GM12878 (cell line): Measurements from ENCODE around the gene ICAM4. TPM values are rescaled to one million over a fixed set of nuclear protein-coding genes. Genes with fewer than 3 reads are reported as not detected.

Experiments
- ATAC-seq: fragments of 200-7000 bp; cut with Tn5 transposase; 3 replicates; pipeline ENCODE4 v1.9.1; 2020; ENCODE audit warnings: mild to moderate bottlenecking, moderate library complexity
- BruUV-seq: library from RNA; stranded (reverse); fragments of 400-500 nt; replicated peaks from 2 replicates; lab custom pipeline; 2021; lab: Mats Ljungman, UMichigan
- CTCF ChIA-PET: fragments of 300-600 bp; sonication (Branson Sonifier 250); formaldehyde crosslinking; extraction: SDS; loops from one replicate; lab custom pipeline; 2021; ENCODE audit warnings: inconsistent platforms; lab: Yijun Ruan, JAX
- POLR2A ChIA-PET: fragments of 350-600 bp; formaldehyde crosslinking; extraction: SDS; loops from one replicate; lab custom pipeline; 2021; ENCODE audit warnings: inconsistent platforms; lab: Charles Lee
- RAD21 ChIA-PET: fragments of 300-600 bp; sonication (Branson Sonifier 250); formaldehyde crosslinking; loops from one replicate; lab custom pipeline; 2023; ENCODE audit warnings: antibody characterized with exemption; ENCODE audit not compliant: unreplicated experiment; lab: Charles Lee
- SMC1A ChIA-PET: fragments of 300-600 bp; sonication (Branson Sonifier 250); formaldehyde crosslinking; loops from one replicate; lab custom pipeline; 2023; ENCODE audit not compliant: unreplicated experiment, uncharacterized antibody; lab: Charles Lee
- DNase-seq: peaks from one replicate; pipeline ENCODE4 v3.0.0-alpha.2; 2011; ENCODE audit warnings: low read depth, low spot score
- FAIRE-seq: peaks from 3 replicates; lab custom pipeline; 2011; peaks lifted over from hg19 to GRCh38; lab: Jason Lieb, UNC
- H2AFZ ChIP-seq: 2 replicates; pipeline ENCODE4 v1.6.0; 2011; ENCODE audit warnings: low read depth, low read length, control low read depth; ENCODE audit not compliant: control insufficient read depth
- H3K27ac ChIP-seq: 2 replicates; pipeline ENCODE4 v1.5.1; 2011; ENCODE audit warnings: control low read depth; ENCODE audit not compliant: control insufficient read depth, insufficient read depth
- H3K27me3 ChIP-seq, 2 experiments: replicated peaks in 1 of 2; 2 replicates each; pipeline versions ENCODE4 v1.6.0 to v1.6.1; 2011; ENCODE audit warnings: low read length in 1 of 2; ENCODE audit not compliant: control insufficient read depth in 2 of 2, insufficient read depth in 2 of 2
- H3K36me3 ChIP-seq, 2 experiments: 2 replicates each; pipeline ENCODE4 v1.5.1; 2011; ENCODE audit warnings: low read length in 1 of 2; ENCODE audit not compliant: control insufficient read depth in 2 of 2, insufficient read depth in 2 of 2
- H3K4me1 ChIP-seq: 2 replicates; pipeline ENCODE4 v1.6.1; 2011; ENCODE audit warnings: mild to moderate bottlenecking, low read length, moderate library complexity, mixed read lengths; ENCODE audit not compliant: control insufficient read depth, insufficient read depth
- H3K4me2 ChIP-seq: 2 replicates; pipeline ENCODE4 v1.6.0; 2011; ENCODE audit warnings: control low read depth; ENCODE audit not compliant: control insufficient read depth, insufficient read depth
- H3K4me3 ChIP-seq: fragments of 200-600 bp; sonication (generic); 2 replicates; pipeline ENCODE4 v1.5.1; 2016
- H3K79me2 ChIP-seq: 2 replicates; pipeline ENCODE4 v1.6.0; 2011; ENCODE audit warnings: low read length; ENCODE audit not compliant: control insufficient read depth, insufficient read depth
- H3K9ac ChIP-seq: 2 replicates; pipeline ENCODE4 v1.8.0; 2011; ENCODE audit warnings: low read length, control low read depth, mixed read lengths; ENCODE audit not compliant: control insufficient read depth, insufficient read depth
- H3K9me3 ChIP-seq: replicated peaks from 3 replicates; pipeline ENCODE4 v1.5.1; 2011; ENCODE audit warnings: mild to moderate bottlenecking, low read length; ENCODE audit not compliant: control insufficient read depth, insufficient read depth
- H4K20me1 ChIP-seq: 2 replicates; pipeline ENCODE4 v1.6.0; 2011; ENCODE audit not compliant: control insufficient read depth, insufficient read depth
- EZH2 ChIP-seq: IDR thresholded peaks from 2 replicates; pipeline ENCODE4 v1.6.1; 2012; ENCODE audit warnings: low read depth, mild to moderate bottlenecking, control low read depth, inconsistent platforms, low read length, borderline replicate concordance; ENCODE audit not compliant: control insufficient read depth
- IKZF2 ChIP-seq, 2 experiments: fragments of 450-650 bp; IDR thresholded peaks; 2 replicates each; pipeline ENCODE4 v1.6.1; 2017; ENCODE audit warnings: mild to moderate bottlenecking in 2 of 2, moderate library complexity in 2 of 2
- MYC ChIP-seq: IDR thresholded peaks from 2 replicates; pipeline ENCODE4 v1.6.1; 2011; ENCODE audit warnings: mild to moderate bottlenecking, low read length, moderate library complexity, inconsistent platforms; ENCODE audit not compliant: insufficient read depth, insufficient replicate concordance, insufficient read length, severe bottlenecking
- YY1 ChIP-seq: IDR thresholded peaks from 2 replicates; pipeline ENCODE4 v1.6.1; 2011; ENCODE audit warnings: low read depth, mild to moderate bottlenecking, low read length
- ZBTB33 ChIP-seq: fragments of 450-650 bp; IDR thresholded peaks from 2 replicates; pipeline ENCODE4 v1.6.1; 2017; ENCODE audit warnings: mild to moderate bottlenecking
- WGBS: methylation state at CpG from one replicate; pipeline ENCODE4 v1.1.6; 2016; ENCODE audit warnings: low lambda C conversion rate; ENCODE audit not compliant: insufficient replicate concordance, insufficient coverage; ENCODE audit errors: missing lambda C conversion rate; 5-methylcytosine and 5-hydroxymethylcytosine counted together
- in situ Hi-C: fragments of 300-500 bp; cut with MboI; formaldehyde crosslinking; loops from 9 replicates; pipeline ENCODE4 v1.14.3; 2018; ENCODE audit warnings: mixed read lengths
- intact Hi-C: fragments of 100-400 bp; cut with micrococcal nuclease; formaldehyde crosslinking; loops from one replicate; pipeline ENCODE4 v1.14.2; 2022; ENCODE audit not compliant: unreplicated experiment
- polyA plus RNA-seq, 11 experiments: library from polyadenylated mRNA; depleted of rRNA in 4 of 11; unstranded in 6 of 11; stranded (reverse) in 5 of 11; fragments of >200 nt; fragmentation: Nextera tagmentation in 4 of 11; fragmentation: Illumina TruSeq in 1 of 11; extraction: Ambion mirVana in 4 of 11; extraction: Trizol in 1 of 11; gene quantifications; 1 replicate in 1 of 11; 2 replicates in 10 of 11; pipeline versions ENCODE4 v1.2.1 to v1.2.3, GENCODE V29; 2011 to 2016; ENCODE audit warnings: inconsistent platforms in 2 of 11, missing spikeins in 2 of 11, low read depth in 1 of 11
- total RNA-seq, 4 experiments: library from RNA; depleted of rRNA in 3 of 4; stranded (reverse); fragments of >200 nt in 3 of 4; fragmentation: Illumina TruSeq in 1 of 4; extraction: Trizol in 1 of 4; gene quantifications; 2 replicates each; pipeline versions ENCODE4 v1.2.1 to v1.2.3, GENCODE V29; 2013 to 2021

Gene ICAM4
- total and polyA plus RNA-seq, 10 of the 15 experiments (the other 5 are each of a cell fraction or from before 2014, with no cell fraction given), result 0.31 to 5.1 (median 1.7) TPM

- TF ChIP-seq ZBTB33, result no peak
- TF ChIP-seq MYC, result peak; percentile 50
- TF ChIP-seq YY1, result no peak
Observed at GRCh38 chr19:10286803-10287737, at the start of gene ICAM4 (continued).

GRCh38 chr19:10237702-10238101, 49.1 kb upstream of the ICAM4 start:
- no peaks in the 10 kb centered on the region; a peak in 1 of 4 replicates for H3K36me3 ChIP-seq
- in situ Hi-C loops, result loop anchor here (5.0 to 25.0 kb wide), 2 partner anchors 135 to 1100 kb away; partner anchors contain the start of genes ANGPTL6, OR7G3 and ZNF317
- peak overlapping the region; percentile 40; the same call in 1 of the 2 replicates for H3K27ac ChIP-seq
- peaks cover 55% of the 10 kb centered on the region for H3K4me1 ChIP-seq
- ChIA-PET POLR2A (interaction anchor here (0.6 to 2.2 kb wide), 7 partner anchors 8 to 175 kb away, joined by 3 to 15 read pairs (median 6); no protein-coding TSS in a partner anchor), SMC1A (interaction anchor here (1.1 to 3.5 kb wide), 3 partner anchors 12 to 135 kb away, joined by 8 to 22 read pairs (median 15); partner anchors contain the start of gene ANGPTL6), CTCF (interaction anchor here (1.1 to 4.9 kb wide), 6 partner anchors 9 to 135 kb away, joined by 3 to 41 read pairs (median 6); partner anchors contain the start of genes ANGPTL6, MRPL4 and PPAN), RAD21 (interaction anchor here (0.7 to 3.3 kb wide), 6 partner anchors 9 to 180 kb away, joined by 4 to 42 read pairs (median 22); partner anchors contain the start of gene ANGPTL6)
- no peak overlapping the region for H3K4me2 ChIP-seq
- DNase-seq (no peak), ATAC-seq (no peak), FAIRE-seq (no peak)
- H2AFZ ChIP-seq, result no peak overlapping the region
- H3K4me3 ChIP-seq, result no peak overlapping the region
- intact Hi-C loops, result loop anchor here (2.0 to 5.0 kb wide), 2 partner anchors 40 to 133 kb away; no protein-coding TSS in a partner anchor
- no peaks in the 10 kb centered on the region for H3K27me3 ChIP-seq
- H4K20me1 ChIP-seq, result no peaks in the 10 kb centered on the region
- BruUV-seq, result TSS peak; percentile 72
- no peaks in the 10 kb centered on the region for H3K9me3 ChIP-seq
- TF ChIP-seq EZH2 (no peak), IKZF2 (IDR thresholded peaks at IDR 0.05) (peak in 1 of 2 experiments; percentile 7; a peak in 1 of 4 replicates)
- no peaks in the 10 kb centered on the region for H3K79me2 ChIP-seq
- no peak overlapping the region for H3K9ac ChIP-seq
- 87% methylated on average over 6 of the region's 6 CpGs for WGBS
